HG02759 (cell line): ENCODE measurements around the gene IRF4.

Experiments
- ATAC-seq: cut with Tn5 transposase; IDR thresholded peaks from one replicate; pipeline ENCODE4 v1.9.1; 2021; ENCODE audit warnings: mild to moderate bottlenecking, moderate library complexity; ENCODE audit not compliant: unreplicated experiment

The IRF4 gene

GRCh38 chr6:395432-396125 lies 4.0 kb downstream of the IRF4 start:
- no peak for ATAC-seq

DNA sequence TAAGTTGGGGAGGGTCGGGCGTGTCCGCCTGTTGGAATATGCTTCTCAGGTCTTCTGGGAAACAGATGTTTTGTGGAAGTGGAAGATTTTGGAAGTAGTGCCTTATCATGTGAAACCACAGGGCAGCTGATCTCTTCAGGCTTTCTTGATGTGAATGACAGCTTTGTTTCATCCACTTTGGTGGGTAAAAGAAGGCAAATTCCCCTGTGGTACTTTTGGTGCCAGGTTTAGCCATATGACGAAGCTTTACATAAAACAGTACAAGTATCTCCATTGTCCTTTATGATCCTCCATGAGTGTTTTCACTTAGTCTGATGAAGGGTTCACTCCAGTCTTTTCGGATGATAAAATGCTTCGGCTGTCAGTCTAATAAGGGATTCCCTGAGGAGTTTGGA lies 4.6 kb downstream of the IRF4 start:
- ATAC-seq, result no peak

DNA sequence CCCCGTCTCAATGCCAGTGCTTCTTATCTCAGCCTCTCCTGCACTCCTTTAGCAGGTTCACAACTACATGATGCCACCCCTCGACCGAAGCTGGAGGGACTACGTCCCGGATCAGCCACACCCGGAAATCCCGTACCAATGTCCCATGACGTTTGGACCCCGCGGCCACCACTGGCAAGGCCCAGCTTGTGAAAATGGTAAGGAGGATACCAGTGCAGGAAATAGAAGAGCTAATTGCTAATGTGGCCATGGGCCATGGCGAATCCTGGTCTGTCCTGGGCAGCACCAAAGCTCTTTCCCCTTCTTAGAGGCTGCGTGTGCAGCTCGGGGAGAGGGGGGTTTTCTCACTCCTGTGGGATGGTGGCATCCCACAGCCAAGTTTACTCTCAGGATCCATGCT lies 5.5 kb downstream of the IRF4 start:
- no peak for ATAC-seq

DNA sequence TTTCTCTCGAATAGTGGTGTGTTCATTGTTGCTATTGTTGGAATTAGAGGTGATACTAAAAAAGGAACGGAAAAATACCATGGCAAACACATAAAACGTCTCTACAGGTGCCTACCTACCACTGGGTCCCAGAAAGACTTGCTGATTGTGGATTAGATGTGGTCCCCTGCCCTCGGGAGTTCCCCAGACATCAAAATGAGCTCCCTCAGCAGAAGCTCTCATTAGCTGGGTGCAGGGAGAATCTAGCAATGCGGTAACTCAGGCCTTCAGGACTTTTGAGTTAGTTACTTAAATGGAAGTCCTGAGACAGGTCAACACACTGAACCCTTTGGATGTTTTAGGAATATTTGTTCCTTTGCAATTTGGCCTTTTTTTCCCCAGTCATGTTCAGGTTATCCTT lies 6.1 kb downstream of the IRF4 start:
- ATAC-seq, result no peak

DNA sequence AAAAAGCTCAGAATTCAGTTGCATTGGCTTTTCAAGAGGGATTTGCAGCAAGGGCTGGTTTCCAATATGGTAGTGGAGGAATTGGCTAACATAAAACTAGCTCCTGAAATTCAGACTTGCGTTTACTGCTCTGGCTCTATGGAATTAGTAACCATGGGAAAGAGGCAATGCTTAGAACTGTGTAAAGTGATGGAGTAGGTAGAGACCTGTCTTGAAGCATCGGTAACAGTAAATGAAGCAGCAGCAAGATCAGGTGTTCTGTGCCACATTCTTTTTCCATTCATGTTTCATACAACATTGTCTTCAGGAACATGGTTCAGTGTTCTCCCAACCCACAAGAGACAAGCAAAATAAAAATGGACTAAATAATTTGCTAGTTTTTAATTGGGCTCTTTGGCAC lies 6.5 kb downstream of the IRF4 start:
- ATAC-seq, result no peak

DNA sequence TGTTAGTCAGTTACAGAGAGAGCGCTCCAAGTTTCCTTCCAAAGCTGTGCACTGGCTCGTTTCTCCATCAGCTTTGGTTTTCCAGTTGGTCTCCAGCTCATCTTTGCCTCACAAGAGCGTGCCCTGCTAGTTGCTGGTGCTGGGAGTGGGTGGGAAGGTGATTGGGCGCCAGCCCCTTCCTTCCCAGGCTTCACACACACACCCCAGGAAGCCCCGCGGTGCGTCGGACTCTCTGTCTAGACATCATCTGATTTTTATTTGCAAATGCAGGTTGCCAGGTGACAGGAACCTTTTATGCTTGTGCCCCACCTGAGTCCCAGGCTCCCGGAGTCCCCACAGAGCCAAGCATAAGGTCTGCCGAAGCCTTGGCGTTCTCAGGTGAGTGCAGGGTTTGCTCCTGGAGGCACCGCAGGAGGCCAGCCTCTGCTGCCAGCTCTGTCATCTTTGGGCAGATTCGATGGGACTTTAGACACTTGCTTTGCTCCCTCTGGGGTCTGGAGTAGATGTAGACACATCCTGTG lies 7.1 kb downstream of the IRF4 start:
- ATAC-seq, result no peak

GRCh38 chr6:399785-400534 lies 8.4 kb downstream of the IRF4 start:
- peak; percentile 43 for ATAC-seq

DNA sequence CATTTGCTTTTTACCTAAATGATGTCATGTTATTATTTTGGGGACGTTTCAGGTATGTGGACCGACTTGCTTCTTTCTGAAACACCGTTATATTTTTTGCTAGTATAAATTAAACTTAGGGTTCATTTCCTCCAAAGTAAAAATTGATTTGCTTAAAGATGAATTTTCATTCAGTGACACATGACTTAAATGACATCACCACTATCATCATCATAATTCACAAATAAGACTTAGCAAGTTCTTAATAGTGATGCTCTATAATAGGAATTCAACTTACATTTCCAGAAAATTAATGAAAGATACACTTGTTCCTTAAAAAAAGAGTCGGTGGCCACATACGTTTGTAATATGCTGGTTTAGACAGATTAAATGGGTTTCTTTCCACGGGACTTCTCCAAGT lies 9.3 kb downstream of the IRF4 start:
- no peak for ATAC-seq

GRCh38 chr6:401239-401993 lies 9.9 kb downstream of the IRF4 start:
- ATAC-seq, result no peak

DNA sequence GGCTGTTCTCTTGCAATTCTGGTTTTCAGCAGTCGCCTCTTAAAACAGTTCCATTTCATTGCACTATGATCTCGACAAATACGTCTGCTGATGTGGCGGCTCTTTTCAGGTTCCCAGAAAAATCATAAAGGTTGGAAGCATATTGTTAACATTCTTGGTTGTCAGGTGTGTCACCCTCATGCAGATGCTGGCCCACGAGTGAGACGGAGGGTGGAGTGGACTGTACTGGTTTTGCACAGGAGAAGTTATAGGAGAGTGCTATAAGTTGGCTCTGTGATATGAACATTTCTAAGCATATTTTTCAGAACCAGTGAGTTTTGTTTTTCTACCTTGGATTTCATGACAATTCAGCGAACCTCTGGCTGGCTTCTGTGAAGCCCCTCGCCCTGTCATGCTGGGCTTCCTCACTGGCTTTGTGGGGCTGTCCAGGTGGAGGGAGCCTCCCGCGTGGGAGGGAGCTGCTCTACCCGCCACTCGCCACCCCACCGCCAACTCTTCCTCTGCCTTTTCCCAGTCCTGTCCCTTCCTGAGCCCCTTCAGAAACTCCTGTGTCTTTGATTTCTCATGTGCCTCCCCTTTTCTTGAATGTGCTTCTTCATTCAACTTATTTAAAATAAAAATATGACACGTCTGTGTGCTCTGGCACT lies 10.6 kb downstream of the IRF4 start:
- no peak for ATAC-seq

- ATAC-seq, result no peak
These were observed 11.5 kb downstream of the IRF4 start for GRCh38 chr6:402901-403658.

GRCh38 chr6:403659-404655 lies 12.4 kb downstream of the IRF4 start:
- ATAC-seq, result no peak

DNA sequence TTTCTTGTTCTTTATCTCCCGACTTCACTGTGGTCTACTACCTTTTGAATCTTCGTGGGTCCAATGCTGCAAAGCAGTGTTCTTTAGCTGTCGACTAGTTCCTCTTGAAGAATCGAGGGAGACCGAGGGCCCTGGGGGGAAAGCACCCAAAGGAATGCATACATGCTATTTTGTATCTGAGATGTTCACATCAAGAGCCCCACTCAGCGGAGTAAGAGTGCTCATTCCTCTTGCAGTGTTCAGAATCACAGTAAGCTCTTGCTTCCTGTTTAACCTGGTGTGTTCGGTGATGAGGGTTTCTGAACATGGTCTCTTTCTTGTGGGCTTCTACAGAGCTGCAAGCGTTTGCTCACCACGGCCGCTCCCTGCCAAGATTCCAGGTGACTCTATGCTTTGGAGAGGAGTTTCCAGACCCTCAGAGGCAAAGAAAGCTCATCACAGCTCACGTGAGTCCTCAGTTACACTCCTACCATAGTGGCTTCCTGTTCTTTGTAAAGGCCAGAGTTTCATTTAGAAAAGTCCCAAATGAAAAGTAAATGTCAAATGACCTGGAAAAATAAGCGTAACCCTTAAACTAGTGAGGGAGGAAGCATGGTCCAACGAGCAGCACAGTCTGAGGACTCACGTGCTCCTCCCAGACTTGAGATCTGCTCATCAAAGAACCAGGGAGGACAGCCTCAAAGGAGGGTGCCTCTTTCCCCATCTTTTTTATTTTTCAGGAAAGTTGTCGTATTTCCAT lies 13.3 kb downstream of the IRF4 start:
- ATAC-seq, result no peak

GRCh38 chr6:408148-408547 lies 16.6 kb downstream of the IRF4 start:
- ATAC-seq, result no peak

- ATAC-seq, result no peak
These were observed 17.1 kb downstream of the IRF4 start for GRCh38 chr6:408599-409102.

DNA sequence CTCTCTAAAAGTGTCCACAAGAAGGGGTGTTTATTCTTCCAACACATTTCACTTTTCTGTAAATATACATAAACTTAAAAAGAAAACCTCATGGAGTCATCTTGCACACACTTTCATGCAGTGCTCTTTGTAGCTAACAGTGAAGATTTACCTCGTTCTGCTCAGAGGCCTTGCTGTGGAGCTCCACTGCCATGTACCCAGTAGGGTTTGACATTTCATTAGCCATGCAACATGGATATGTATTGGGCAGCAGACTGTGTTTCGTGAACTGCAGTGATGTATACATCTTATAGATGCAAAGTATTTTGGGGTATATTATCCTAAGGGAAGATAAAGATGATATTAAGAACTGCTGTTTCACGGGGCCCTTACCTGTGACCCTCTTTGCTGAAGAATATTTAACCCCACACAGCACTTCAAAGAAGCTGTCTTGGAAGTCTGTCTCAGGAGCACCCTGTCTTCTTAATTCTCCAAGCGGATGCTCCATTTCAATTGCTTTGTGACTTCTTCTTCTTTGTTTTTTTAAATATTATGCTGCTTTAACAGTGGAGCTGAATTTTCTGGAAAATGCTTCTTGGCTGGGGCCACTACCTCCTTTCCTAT lies 17.9 kb downstream of the IRF4 start:
- ATAC-seq, result no peak

- ATAC-seq, result no peak
These were observed 19.2 kb downstream of the IRF4 start for GRCh38 chr6:410555-411395.
